ENCODE results near the gene MS4A7. TPM values are rescaled to one million over a fixed set of nuclear protein-coding genes. Genes with fewer than 3 reads are reported as not detected.

The MS4A7 gene
- total RNA-seq, 4 donors from 2014 or later, result 5.6 to 43.5 (median 26.1) TPM

DNA sequence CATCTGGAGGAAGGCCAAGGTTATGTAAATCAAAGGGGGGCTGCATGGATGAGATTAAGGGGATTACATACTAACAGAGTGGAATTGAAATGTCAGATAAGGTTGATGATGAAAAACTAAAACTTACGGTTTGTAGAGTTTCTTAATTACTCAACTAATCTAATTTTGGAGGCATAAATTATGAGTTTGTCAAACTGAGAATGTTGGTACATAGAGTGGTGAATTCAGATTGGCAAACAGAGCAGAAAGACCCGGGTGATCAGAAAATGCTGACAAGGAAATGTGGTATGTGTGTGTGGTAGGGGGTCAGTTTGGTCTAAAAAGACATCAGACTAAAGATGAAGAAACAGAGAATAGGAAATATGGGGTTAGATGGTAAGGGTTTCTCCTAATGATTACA, 40.3 kb upstream of the MS4A7 start:
- H3K9me3 ChIP-seq, result no peaks in the 10 kb centered on the region
- in situ Hi-C loops (cut with MboI; ENCODE audit: low pct_ligation_motif_present in 1 of 4, low pct_unique_long_range_greater_than_20kb in 1 of 4, low sequenced_read_pairs in 3 of 4) (no loop called here), intact Hi-C loops (cut with DNase I; ENCODE audit: low total_unique reads) (no loop called here)
- H3K4me3 ChIP-seq, result no peak overlapping the region
- H3K36me3 ChIP-seq, result no peaks in the 10 kb centered on the region
- 54 to 68% methylated on average over 2 of the region's 2 CpGs for WGBS, 2 donors (ENCODE audit: low coverage in 1 of 2)
- H3K27ac ChIP-seq, result no peak overlapping the region
- no peak for DNase-seq
- TF ChIP-seq, protein P1, sequence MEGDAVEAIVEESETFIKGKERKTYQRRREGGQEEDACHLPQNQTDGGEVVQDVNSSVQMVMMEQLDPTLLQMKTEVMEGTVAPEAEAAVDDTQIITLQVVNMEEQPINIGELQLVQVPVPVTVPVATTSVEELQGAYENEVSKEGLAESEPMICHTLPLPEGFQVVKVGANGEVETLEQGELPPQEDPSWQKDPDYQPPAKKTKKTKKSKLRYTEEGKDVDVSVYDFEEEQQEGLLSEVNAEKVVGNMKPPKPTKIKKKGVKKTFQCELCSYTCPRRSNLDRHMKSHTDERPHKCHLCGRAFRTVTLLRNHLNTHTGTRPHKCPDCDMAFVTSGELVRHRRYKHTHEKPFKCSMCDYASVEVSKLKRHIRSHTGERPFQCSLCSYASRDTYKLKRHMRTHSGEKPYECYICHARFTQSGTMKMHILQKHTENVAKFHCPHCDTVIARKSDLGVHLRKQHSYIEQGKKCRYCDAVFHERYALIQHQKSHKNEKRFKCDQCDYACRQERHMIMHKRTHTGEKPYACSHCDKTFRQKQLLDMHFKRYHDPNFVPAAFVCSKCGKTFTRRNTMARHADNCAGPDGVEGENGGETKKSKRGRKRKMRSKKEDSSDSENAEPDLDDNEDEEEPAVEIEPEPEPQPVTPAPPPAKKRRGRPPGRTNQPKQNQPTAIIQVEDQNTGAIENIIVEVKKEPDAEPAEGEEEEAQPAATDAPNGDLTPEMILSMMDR (IDR thresholded peaks at IDR 0.05), result no peak
- TF ChIP-seq POLR2A (IDR thresholded peaks at IDR 0.05) (no peak), EP300 (IDR thresholded peaks at IDR 0.05; ENCODE audit: low read depth) (no peak)
- H3K4me1 ChIP-seq, result no peaks in the 10 kb centered on the region
- no peaks in the 10 kb centered on the region for H3K27me3 ChIP-seq

DNA sequence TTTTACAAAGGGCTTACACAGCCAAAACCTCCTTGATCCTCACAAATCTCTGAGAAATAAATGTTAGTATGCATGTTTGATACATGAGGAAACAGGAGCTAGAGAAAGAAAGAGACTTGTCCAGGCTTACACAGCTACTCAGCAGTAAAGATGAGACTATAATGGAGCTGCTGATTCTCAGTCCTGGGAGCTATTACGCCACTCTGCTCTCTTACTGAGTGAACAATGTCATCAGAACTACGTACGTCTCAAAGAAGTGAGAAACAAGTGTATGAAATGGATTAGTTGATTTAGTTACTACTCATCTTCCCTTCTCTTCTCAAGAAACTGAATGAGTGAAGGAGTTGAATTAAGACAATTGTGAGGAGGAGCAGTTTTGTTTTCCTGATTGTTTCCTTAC, 39.0 kb upstream of the MS4A7 start:
- H3K27me3 ChIP-seq, result no peaks in the 10 kb centered on the region
- in situ Hi-C loops (cut with MboI; ENCODE audit: low pct_ligation_motif_present in 1 of 4, low pct_unique_long_range_greater_than_20kb in 1 of 4, low sequenced_read_pairs in 3 of 4), result no loop called here
- H3K36me3 ChIP-seq, result no peaks in the 10 kb centered on the region
- no peak for DNase-seq
- 62 to 68% methylated on average over 2 to 3 of the region's 3 CpGs for WGBS, 2 donors (ENCODE audit: low coverage in 1 of 2)
- intact Hi-C loops (cut with DNase I; ENCODE audit: low total_unique reads), result no loop called here
- no peaks in the 10 kb centered on the region for H3K4me1 ChIP-seq
- H3K9me3 ChIP-seq, result no peaks in the 10 kb centered on the region
- TF ChIP-seq, protein P1 (IDR thresholded peaks at IDR 0.05), result no peak
- no peak for TF ChIP-seq POLR2AphosphoS5 (IDR thresholded peaks at IDR 0.05)
- no peak for TF ChIP-seq EP300 (IDR thresholded peaks at IDR 0.05; ENCODE audit: low read depth)
- TF ChIP-seq POLR2A (IDR thresholded peaks at IDR 0.05), result no peak
- H3K27ac ChIP-seq, result no peak overlapping the region
- H3K4me3 ChIP-seq, result no peak overlapping the region

DNA sequence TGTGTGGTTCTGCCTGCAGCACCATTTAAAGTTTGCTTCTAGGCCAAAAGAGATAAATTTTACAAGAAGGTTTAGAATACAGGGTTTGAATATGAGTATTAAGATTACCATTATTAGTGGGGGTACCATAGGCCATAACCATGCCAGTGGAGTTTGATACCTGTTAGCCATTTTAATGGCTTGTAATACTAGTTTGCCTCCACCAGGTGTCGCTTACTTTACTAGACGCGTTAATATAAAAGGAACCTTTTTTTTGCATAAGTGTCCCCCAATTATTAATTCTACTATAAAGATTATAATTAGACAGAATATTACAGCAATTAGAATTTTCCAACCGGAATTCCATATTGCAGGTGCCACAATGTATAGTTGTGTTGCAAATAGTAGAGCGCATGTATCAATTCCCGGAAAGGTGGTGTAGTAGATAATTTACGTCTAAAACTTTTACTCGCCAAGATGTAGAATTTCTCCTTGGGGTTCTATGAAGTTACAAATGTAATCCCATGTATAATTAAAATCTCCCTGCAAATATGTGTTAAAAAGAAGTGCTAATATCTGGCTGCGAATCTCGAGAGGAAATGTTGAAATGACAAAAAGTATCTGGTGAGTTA, 35.1 kb upstream of the MS4A7 start:
- H3K4me3 ChIP-seq, result no peak overlapping the region
- TF ChIP-seq, protein P1 (IDR thresholded peaks at IDR 0.05), result peak; percentile 43 to 57 (median 55)
- TF ChIP-seq POLR2A (IDR thresholded peaks at IDR 0.05), result no peak
- intact Hi-C loops (cut with DNase I; ENCODE audit: low total_unique reads) (no loop called here), in situ Hi-C loops (cut with MboI; ENCODE audit: low pct_ligation_motif_present in 1 of 4, low pct_unique_long_range_greater_than_20kb in 1 of 4, low sequenced_read_pairs in 3 of 4) (no loop called here)
- DNase-seq, result no peak
- no peaks in the 10 kb centered on the region for H3K36me3 ChIP-seq
- H3K4me1 ChIP-seq, result no peaks in the 10 kb centered on the region
- no peak overlapping the region for H3K27ac ChIP-seq
- no peaks in the 10 kb centered on the region for H3K27me3 ChIP-seq
- WGBS, 2 donors (ENCODE audit: low coverage in 1 of 2), result 67 to 69% methylated on average over 10 of the region's 10 CpGs
- no peaks in the 10 kb centered on the region for H3K9me3 ChIP-seq

DNA sequence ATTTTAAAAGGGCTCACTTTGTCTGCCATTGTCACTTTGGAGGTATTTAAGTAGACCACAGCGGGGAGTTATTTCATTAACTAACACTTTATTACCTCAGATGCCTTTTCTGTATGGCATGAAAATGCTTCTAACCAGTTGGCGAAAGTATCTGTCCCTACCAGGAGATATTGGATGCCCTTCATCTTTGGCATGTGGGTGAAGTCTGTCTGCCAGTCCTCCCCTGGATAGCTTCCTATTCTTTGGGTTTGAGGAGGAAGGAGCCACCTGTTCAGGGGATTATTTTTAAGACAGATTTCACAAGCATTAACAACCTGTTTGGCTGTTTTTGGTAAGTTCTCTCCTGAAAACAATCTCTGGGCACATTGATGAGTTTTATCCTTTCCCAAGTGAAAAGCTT, 34.2 kb upstream of the MS4A7 start:
- no peaks in the 10 kb centered on the region for H3K27me3 ChIP-seq
- H3K9me3 ChIP-seq, result no peaks in the 10 kb centered on the region
- in situ Hi-C loops (cut with MboI; ENCODE audit: low pct_ligation_motif_present in 1 of 4, low pct_unique_long_range_greater_than_20kb in 1 of 4, low sequenced_read_pairs in 3 of 4) (no loop called here), intact Hi-C loops (cut with DNase I; ENCODE audit: low total_unique reads) (no loop called here)
- no peak for TF ChIP-seq EP300 (IDR thresholded peaks at IDR 0.05; ENCODE audit: low read depth)
- TF ChIP-seq POLR2A (IDR thresholded peaks at IDR 0.05), result no peak
- TF ChIP-seq, protein P1 (IDR thresholded peaks at IDR 0.05), result no peak
- no peak for TF ChIP-seq POLR2AphosphoS5 (IDR thresholded peaks at IDR 0.05)
- DNase-seq, result no peak
- H3K36me3 ChIP-seq, result no peaks in the 10 kb centered on the region
- 94 to 100% methylated on average over 2 of the region's 2 CpGs for WGBS, 2 donors (ENCODE audit: low coverage in 1 of 2)
- no peak overlapping the region for H3K4me3 ChIP-seq
- H3K4me1 ChIP-seq, result no peaks in the 10 kb centered on the region
- H3K27ac ChIP-seq, result no peak overlapping the region
